Chondrocyte (in vitro differentiated cells): ENCODE data around the gene TFRC. TPM values are rescaled to one million over a fixed set of nuclear protein-coding genes. Genes with fewer than 3 reads are reported as not detected.

Source experiments
- DNase-seq: peaks from one replicate; pipeline ENCODE4 v3.0.0; 2021; ENCODE audit warnings: mixed read lengths, low spot score
- H3K27ac Mint-ChIP-seq: one replicate; pipeline ENCODE4 v1.8.0; 2021; ENCODE audit warnings: mild to moderate bottlenecking, moderate library complexity, mixed read lengths; ENCODE audit not compliant: unreplicated experiment
- H3K27me3 Mint-ChIP-seq: 2 replicates; pipeline ENCODE4 v1.8.0; 2021; ENCODE audit warnings: low read depth, mixed read lengths
- H3K36me3 Mint-ChIP-seq: 2 replicates; pipeline ENCODE4 v1.8.0; 2021; ENCODE audit warnings: low read depth, mixed read lengths
- H3K4me1 Mint-ChIP-seq: 2 replicates; pipeline ENCODE4 v1.8.0; 2021; ENCODE audit warnings: low read depth, mild to moderate bottlenecking, mixed read lengths
- H3K4me3 Mint-ChIP-seq: one replicate; pipeline ENCODE4 v1.8.0; 2021; ENCODE audit warnings: mild to moderate bottlenecking, moderate library complexity, mixed read lengths; ENCODE audit not compliant: unreplicated experiment
- H3K9me3 Mint-ChIP-seq: 2 replicates; pipeline ENCODE4 v1.8.0; 2021; ENCODE audit warnings: low read depth, mixed read lengths
- total RNA-seq: library from RNA; stranded (reverse); gene quantifications from 3 replicates; pipeline ENCODE4 v1.2.1, GENCODE V29; 2021
- TF ChIP-seq, protein P1 (sequence below): fragments of 200-600 bp; sonication (generic); IDR thresholded peaks from 2 replicates; pipeline ENCODE4 v1.5.0; 2021; ENCODE audit warnings: antibody characterized with exemption, mild to moderate bottlenecking, moderate library complexity

Gene TFRC
- total RNA-seq, 1 donor from 2014 or later = 108 TPM

DNA sequence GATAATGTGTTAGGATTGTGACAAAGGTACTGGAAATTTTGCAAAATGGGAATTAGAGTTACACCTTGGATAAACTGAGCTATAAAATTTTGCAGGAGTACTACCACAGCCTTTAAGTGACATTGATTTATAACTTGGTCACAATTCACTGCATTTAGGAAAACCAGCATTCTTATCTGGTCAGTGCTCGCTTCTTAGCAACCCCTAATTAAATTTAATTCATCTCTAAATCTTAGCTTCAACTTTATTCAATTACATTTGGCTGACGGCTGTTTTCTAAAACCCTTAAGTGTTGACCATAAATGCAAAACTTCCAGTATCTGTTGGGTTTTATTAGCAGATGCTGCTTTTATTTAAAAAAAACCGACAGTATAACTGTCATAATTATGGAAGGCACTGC lies 31.3 kb downstream of the TFRC start:
- peaks cover 31% of the 10 kb centered on the region for H3K36me3 Mint-ChIP-seq
- no peak overlapping the region for H3K27ac Mint-ChIP-seq
- no peaks in the 10 kb centered on the region for H3K27me3 Mint-ChIP-seq
- H3K9me3 Mint-ChIP-seq = no peaks in the 10 kb centered on the region
- TF ChIP-seq, protein P1, sequence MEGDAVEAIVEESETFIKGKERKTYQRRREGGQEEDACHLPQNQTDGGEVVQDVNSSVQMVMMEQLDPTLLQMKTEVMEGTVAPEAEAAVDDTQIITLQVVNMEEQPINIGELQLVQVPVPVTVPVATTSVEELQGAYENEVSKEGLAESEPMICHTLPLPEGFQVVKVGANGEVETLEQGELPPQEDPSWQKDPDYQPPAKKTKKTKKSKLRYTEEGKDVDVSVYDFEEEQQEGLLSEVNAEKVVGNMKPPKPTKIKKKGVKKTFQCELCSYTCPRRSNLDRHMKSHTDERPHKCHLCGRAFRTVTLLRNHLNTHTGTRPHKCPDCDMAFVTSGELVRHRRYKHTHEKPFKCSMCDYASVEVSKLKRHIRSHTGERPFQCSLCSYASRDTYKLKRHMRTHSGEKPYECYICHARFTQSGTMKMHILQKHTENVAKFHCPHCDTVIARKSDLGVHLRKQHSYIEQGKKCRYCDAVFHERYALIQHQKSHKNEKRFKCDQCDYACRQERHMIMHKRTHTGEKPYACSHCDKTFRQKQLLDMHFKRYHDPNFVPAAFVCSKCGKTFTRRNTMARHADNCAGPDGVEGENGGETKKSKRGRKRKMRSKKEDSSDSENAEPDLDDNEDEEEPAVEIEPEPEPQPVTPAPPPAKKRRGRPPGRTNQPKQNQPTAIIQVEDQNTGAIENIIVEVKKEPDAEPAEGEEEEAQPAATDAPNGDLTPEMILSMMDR = no peak
- H3K4me3 Mint-ChIP-seq = no peak overlapping the region
- no peak for DNase-seq
- no peaks in the 10 kb centered on the region for H3K4me1 Mint-ChIP-seq

DNA sequence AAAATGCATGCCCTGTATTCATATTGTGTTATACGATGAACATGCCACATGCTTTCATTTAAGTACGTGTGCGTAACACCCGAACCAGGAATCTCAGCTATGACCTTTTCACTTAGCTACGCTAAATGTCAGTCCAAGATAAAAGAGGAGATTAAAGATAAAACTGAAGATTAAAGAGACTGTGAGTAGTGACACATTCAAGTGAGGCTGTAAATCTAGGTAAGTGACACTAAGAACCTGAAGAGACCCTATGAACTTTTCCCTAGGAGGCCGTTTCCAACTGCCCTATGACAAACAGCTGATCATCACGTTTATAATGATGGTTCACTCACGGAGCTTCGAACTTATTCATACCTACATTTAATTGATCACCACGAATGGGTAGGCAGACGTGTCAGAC lies 32.2 kb downstream of the TFRC start:
- no peak for DNase-seq
- TF ChIP-seq, protein P1 = no peak
- no peaks in the 10 kb centered on the region for H3K4me1 Mint-ChIP-seq
- H3K36me3 Mint-ChIP-seq = peaks cover 22% of the 10 kb centered on the region
- no peaks in the 10 kb centered on the region for H3K27me3 Mint-ChIP-seq
- H3K9me3 Mint-ChIP-seq = no peaks in the 10 kb centered on the region
- H3K27ac Mint-ChIP-seq = no peak overlapping the region
- no peak overlapping the region for H3K4me3 Mint-ChIP-seq

DNA sequence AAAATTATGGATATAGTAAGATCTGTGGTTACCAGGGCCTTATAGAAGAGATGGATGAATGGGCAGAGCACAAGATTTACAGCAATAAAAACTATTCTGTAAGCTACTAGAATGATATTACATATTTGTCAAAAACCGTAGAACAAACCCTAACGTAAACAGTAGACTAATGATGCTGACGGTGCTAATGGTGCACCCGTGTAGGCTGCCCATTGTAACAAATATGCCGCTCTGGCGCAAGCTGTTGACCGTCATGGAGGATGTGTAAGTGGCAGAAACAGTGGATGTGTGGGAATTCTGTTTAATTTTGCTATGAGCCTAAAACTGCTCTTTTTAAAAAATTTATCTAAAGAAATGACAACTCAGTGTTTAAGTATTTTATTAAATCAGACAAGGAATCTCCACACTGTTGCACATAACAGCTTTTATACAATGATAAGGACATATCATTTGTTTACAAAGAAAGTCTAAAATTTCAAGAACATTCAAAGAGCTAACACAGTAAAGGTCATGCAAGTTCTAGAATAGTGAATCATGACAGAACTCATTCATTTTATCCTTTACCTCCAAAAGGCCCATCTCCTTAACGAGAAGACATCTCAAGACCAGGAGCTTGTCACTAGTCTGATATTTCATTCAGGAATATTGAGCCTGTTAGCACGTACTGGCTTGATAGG lies 32.8 kb downstream of the TFRC start:
- no peaks in the 10 kb centered on the region for H3K4me1 Mint-ChIP-seq
- no peaks in the 10 kb centered on the region for H3K9me3 Mint-ChIP-seq
- DNase-seq = no peak
- H3K27ac Mint-ChIP-seq = no peak overlapping the region
- no peaks in the 10 kb centered on the region for H3K27me3 Mint-ChIP-seq
- H3K36me3 Mint-ChIP-seq = peaks cover 18% of the 10 kb centered on the region
- TF ChIP-seq, protein P1 = no peak
- no peak overlapping the region for H3K4me3 Mint-ChIP-seq

DNA sequence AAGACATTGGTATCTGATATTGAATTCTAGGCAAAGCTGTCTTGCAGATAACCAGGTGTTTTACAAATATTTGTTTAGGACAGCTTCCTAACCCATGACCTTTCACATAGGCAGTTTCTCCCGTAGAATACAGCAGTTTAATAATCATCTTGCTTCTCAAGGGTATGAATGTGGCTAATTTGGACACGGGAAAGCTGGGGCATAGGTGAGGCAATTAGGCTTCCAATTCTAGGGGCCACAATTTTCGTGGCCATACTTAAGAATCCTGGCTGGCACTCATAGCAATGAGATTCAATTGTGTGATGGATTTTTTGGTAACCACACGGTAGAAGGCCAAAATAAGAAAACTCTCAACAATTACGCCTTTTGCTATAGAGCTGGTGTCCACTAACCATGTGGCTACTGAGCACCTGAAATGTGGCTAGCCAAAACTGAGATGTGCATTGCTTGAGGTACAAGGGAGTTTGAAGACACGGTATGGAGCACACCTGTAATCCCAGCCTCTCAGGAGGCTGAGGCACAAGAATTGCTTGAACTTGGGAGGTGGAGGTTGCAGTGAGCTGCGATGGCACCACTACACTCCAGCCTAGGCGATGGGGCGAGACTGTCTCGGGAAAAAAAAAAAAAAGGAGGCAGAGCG lies 34.4 kb downstream of the TFRC start:
- TF ChIP-seq, protein P1 = no peak
- Mint-ChIP-seq H3K27ac (no peak overlapping the region), H3K4me1 (no peaks in the 10 kb centered on the region), H3K27me3 (no peaks in the 10 kb centered on the region), H3K4me3 (no peak overlapping the region), H3K36me3 (peaks cover 14% of the 10 kb centered on the region), H3K9me3 (peaks cover 4% of the 10 kb centered on the region)
- no peak for DNase-seq

DNA sequence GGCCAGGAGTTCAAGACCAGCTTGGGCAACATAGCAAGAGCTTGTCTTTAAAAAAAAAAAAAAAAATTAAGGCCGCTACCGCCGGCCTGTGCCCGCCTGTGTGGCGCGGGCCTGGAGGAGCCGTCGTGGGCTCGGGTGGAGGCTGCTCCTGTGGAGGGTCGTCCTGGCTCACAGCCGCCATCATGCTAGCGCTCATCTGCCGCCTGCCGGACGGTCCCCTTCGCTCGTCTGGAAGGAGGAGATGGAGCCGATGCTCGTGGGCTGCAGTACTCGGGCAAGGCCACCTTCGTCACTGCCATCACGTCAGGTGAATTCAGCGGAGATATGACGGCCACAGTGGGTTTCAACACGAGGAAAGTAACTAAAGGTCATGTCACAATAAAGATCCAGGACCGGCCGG lies 37.4 kb downstream of the TFRC start:
- H3K36me3 Mint-ChIP-seq = peaks cover 6% of the 10 kb centered on the region

More for the DNA sequence above, 37.4 kb downstream of the TFRC start:
- no peak for DNase-seq
- H3K4me3 Mint-ChIP-seq = no peak overlapping the region
- no peak overlapping the region for H3K27ac Mint-ChIP-seq
- H3K9me3 Mint-ChIP-seq = peaks cover 27% of the 10 kb centered on the region
- TF ChIP-seq, protein P1 = no peak
- H3K27me3 Mint-ChIP-seq = no peaks in the 10 kb centered on the region
- H3K4me1 Mint-ChIP-seq = no peaks in the 10 kb centered on the region
